GM18870 (cell line): ENCODE results near the gene PRDM16.

Source experiments
- ATAC-seq: cut with Tn5 transposase; IDR thresholded peaks from one replicate; pipeline ENCODE4 v1.9.1; 2021; ENCODE audit warnings: moderate library complexity; ENCODE audit not compliant: unreplicated experiment

Gene PRDM16

GRCh38 chr1:3475839-3476573 lies 407.0 kb downstream of the PRDM16 start:
- no peak for ATAC-seq

- no peak for ATAC-seq
Measured at GRCh38 chr1:3476666-3477065, 407.7 kb downstream of the PRDM16 start.

GRCh38 chr1:3477241-3477995 lies 408.4 kb downstream of the PRDM16 start:
- ATAC-seq: no peak

GRCh38 chr1:3478187-3478586 lies 409.2 kb downstream of the PRDM16 start:
- no peak for ATAC-seq

- ATAC-seq: no peak
Measured at GRCh38 chr1:3479511-3480368, 410.7 kb downstream of the PRDM16 start.

GRCh38 chr1:3480369-3480719 lies 411.3 kb downstream of the PRDM16 start:
- ATAC-seq: no peak

GRCh38 chr1:3481046-3481445 lies 412.0 kb downstream of the PRDM16 start:
- no peak for ATAC-seq

- ATAC-seq: no peak
Measured at GRCh38 chr1:3481836-3482375, 412.9 kb downstream of the PRDM16 start.

GRCh38 chr1:3482378-3482849 lies 413.4 kb downstream of the PRDM16 start:
- ATAC-seq: no peak

GRCh38 chr1:3483380-3483779 lies 414.4 kb downstream of the PRDM16 start:
- no peak for ATAC-seq

- no peak for ATAC-seq
Measured at GRCh38 chr1:3483801-3484444, 414.9 kb downstream of the PRDM16 start.

GRCh38 chr1:3485016-3485415 lies 416.0 kb downstream of the PRDM16 start:
- ATAC-seq: no peak
